ENCODE data around the gene IL3.

IL3 gene

GRCh38 chr5:132087661-132088060 is 27.2 kb downstream of the IL3 start:
- Histone ChIP-seq H3K4me3 (ENCODE audit: low read length) (no peak overlapping the region), H3K27me3 (ENCODE audit: insufficient read depth, low read length) (no peaks in the 10 kb centered on the region), H3K4me1 (ENCODE audit: insufficient read depth, low read length) (no peaks in the 10 kb centered on the region), H3K9me3 (ENCODE audit: low read length) (no peaks in the 10 kb centered on the region), H2AFZ (ENCODE audit: low read depth, low read length) (no peak overlapping the region), H3K36me3 (ENCODE audit: insufficient read depth, low read length) (no peaks in the 10 kb centered on the region)

GRCh38 chr5:132089363-132089762 is 28.9 kb downstream of the IL3 start:
- H3K9me3 ChIP-seq (ENCODE audit: low read length) = no peaks in the 10 kb centered on the region
- no peak overlapping the region for H3K4me3 ChIP-seq (ENCODE audit: low read length)
- H2AFZ ChIP-seq (ENCODE audit: low read depth, low read length) = no peak overlapping the region
- H3K27me3 ChIP-seq (ENCODE audit: insufficient read depth, low read length) = no peaks in the 10 kb centered on the region
- no peaks in the 10 kb centered on the region for H3K4me1 ChIP-seq (ENCODE audit: insufficient read depth, low read length)
- H3K36me3 ChIP-seq (ENCODE audit: insufficient read depth, low read length) = no peaks in the 10 kb centered on the region

- no peaks in the 10 kb centered on the region for H3K27me3 ChIP-seq (ENCODE audit: insufficient read depth, low read length)
- no peaks in the 10 kb centered on the region for H3K4me1 ChIP-seq (ENCODE audit: insufficient read depth, low read length)
- H3K9me3 ChIP-seq (ENCODE audit: low read length) = no peaks in the 10 kb centered on the region
- no peak overlapping the region for H3K4me3 ChIP-seq (ENCODE audit: low read length)
- H3K36me3 ChIP-seq (ENCODE audit: insufficient read depth, low read length) = no peaks in the 10 kb centered on the region
- H2AFZ ChIP-seq (ENCODE audit: low read depth, low read length) = no peak overlapping the region
Observed at GRCh38 chr5:132090107-132090506, 29.7 kb downstream of the IL3 start.

GRCh38 chr5:132093271-132093670 is 32.8 kb downstream of the IL3 start:
- Histone ChIP-seq H3K4me3 (ENCODE audit: low read length) (no peak overlapping the region), H3K36me3 (ENCODE audit: insufficient read depth, low read length) (no peaks in the 10 kb centered on the region), H2AFZ (ENCODE audit: low read depth, low read length) (no peak overlapping the region), H3K27me3 (ENCODE audit: insufficient read depth, low read length) (no peaks in the 10 kb centered on the region), H3K9me3 (ENCODE audit: low read length) (no peaks in the 10 kb centered on the region), H3K4me1 (ENCODE audit: insufficient read depth, low read length) (no peaks in the 10 kb centered on the region)

GRCh38 chr5:132094393-132095076 is 34.1 kb downstream of the IL3 start:
- no peaks in the 10 kb centered on the region for H3K9me3 ChIP-seq (ENCODE audit: low read length)
- no peak overlapping the region for H3K4me3 ChIP-seq (ENCODE audit: low read length)
- no peaks in the 10 kb centered on the region for H3K36me3 ChIP-seq (ENCODE audit: insufficient read depth, low read length)
- no peaks in the 10 kb centered on the region for H3K27me3 ChIP-seq (ENCODE audit: insufficient read depth, low read length)
- H3K4me1 ChIP-seq (ENCODE audit: insufficient read depth, low read length) = no peaks in the 10 kb centered on the region
- no peak overlapping the region for H2AFZ ChIP-seq (ENCODE audit: low read depth, low read length)

GRCh38 chr5:132095077-132095410 is 34.6 kb downstream of the IL3 start:
- H3K4me3 ChIP-seq (ENCODE audit: low read length) = no peak overlapping the region
- no peak overlapping the region for H2AFZ ChIP-seq (ENCODE audit: low read depth, low read length)
- H3K27me3 ChIP-seq (ENCODE audit: insufficient read depth, low read length) = peaks cover 2% of the 10 kb centered on the region
- no peaks in the 10 kb centered on the region for H3K4me1 ChIP-seq (ENCODE audit: insufficient read depth, low read length)
- no peaks in the 10 kb centered on the region for H3K36me3 ChIP-seq (ENCODE audit: insufficient read depth, low read length)
- H3K9me3 ChIP-seq (ENCODE audit: low read length) = no peaks in the 10 kb centered on the region

GRCh38 chr5:132095424-132095972 is 35.0 kb downstream of the IL3 start:
- no peaks in the 10 kb centered on the region for H3K4me1 ChIP-seq (ENCODE audit: insufficient read depth, low read length)
- peaks cover 3% of the 10 kb centered on the region for H3K27me3 ChIP-seq (ENCODE audit: insufficient read depth, low read length)
- no peak overlapping the region for H2AFZ ChIP-seq (ENCODE audit: low read depth, low read length)
- no peak overlapping the region for H3K4me3 ChIP-seq (ENCODE audit: low read length)
- no peaks in the 10 kb centered on the region for H3K9me3 ChIP-seq (ENCODE audit: low read length)
- no peaks in the 10 kb centered on the region for H3K36me3 ChIP-seq (ENCODE audit: insufficient read depth, low read length)

- Histone ChIP-seq H3K27me3 (ENCODE audit: insufficient read depth, low read length) (peaks cover 3% of the 10 kb centered on the region), H3K4me1 (ENCODE audit: insufficient read depth, low read length) (no peaks in the 10 kb centered on the region), H3K4me3 (ENCODE audit: low read length) (no peak overlapping the region), H3K9me3 (ENCODE audit: low read length) (no peaks in the 10 kb centered on the region), H3K36me3 (ENCODE audit: insufficient read depth, low read length) (no peaks in the 10 kb centered on the region), H2AFZ (ENCODE audit: low read depth, low read length) (no peak overlapping the region)
Observed at GRCh38 chr5:132096904-132097303, 36.4 kb downstream of the IL3 start.

- Histone ChIP-seq H3K4me1 (ENCODE audit: insufficient read depth, low read length) (no peaks in the 10 kb centered on the region), H2AFZ (ENCODE audit: low read depth, low read length) (no peak overlapping the region), H3K4me3 (ENCODE audit: low read length) (no peak overlapping the region), H3K27me3 (ENCODE audit: insufficient read depth, low read length) (peaks cover 3% of the 10 kb centered on the region), H3K9me3 (ENCODE audit: low read length) (no peaks in the 10 kb centered on the region), H3K36me3 (ENCODE audit: insufficient read depth, low read length) (no peaks in the 10 kb centered on the region)
Observed at GRCh38 chr5:132098151-132098594, 37.7 kb downstream of the IL3 start.

GRCh38 chr5:132098621-132099020 is 38.2 kb downstream of the IL3 start:
- Histone ChIP-seq H2AFZ (ENCODE audit: low read depth, low read length) (no peak overlapping the region), H3K9me3 (ENCODE audit: low read length) (no peaks in the 10 kb centered on the region), H3K27me3 (ENCODE audit: insufficient read depth, low read length) (peaks cover 3% of the 10 kb centered on the region), H3K36me3 (ENCODE audit: insufficient read depth, low read length) (no peaks in the 10 kb centered on the region), H3K4me1 (ENCODE audit: insufficient read depth, low read length) (no peaks in the 10 kb centered on the region), H3K4me3 (ENCODE audit: low read length) (no peak overlapping the region)

GRCh38 chr5:132099076-132099748 is 38.8 kb downstream of the IL3 start:
- Histone ChIP-seq H2AFZ (ENCODE audit: low read depth, low read length) (no peak overlapping the region), H3K4me1 (ENCODE audit: insufficient read depth, low read length) (no peaks in the 10 kb centered on the region), H3K36me3 (ENCODE audit: insufficient read depth, low read length) (no peaks in the 10 kb centered on the region), H3K9me3 (ENCODE audit: low read length) (no peaks in the 10 kb centered on the region), H3K27me3 (ENCODE audit: insufficient read depth, low read length) (peaks cover 3% of the 10 kb centered on the region), H3K4me3 (ENCODE audit: low read length) (no peak overlapping the region)

- Histone ChIP-seq H3K27me3 (ENCODE audit: insufficient read depth, low read length) (peaks cover 3% of the 10 kb centered on the region), H2AFZ (ENCODE audit: low read depth, low read length) (no peak overlapping the region), H3K4me1 (ENCODE audit: insufficient read depth, low read length) (no peaks in the 10 kb centered on the region), H3K36me3 (ENCODE audit: insufficient read depth, low read length) (no peaks in the 10 kb centered on the region), H3K9me3 (ENCODE audit: low read length) (no peaks in the 10 kb centered on the region), H3K4me3 (ENCODE audit: low read length) (no peak overlapping the region)
Observed at GRCh38 chr5:132099905-132100304, 39.5 kb downstream of the IL3 start.

- Histone ChIP-seq H3K27me3 (ENCODE audit: insufficient read depth, low read length) (peaks cover 3% of the 10 kb centered on the region), H3K4me3 (ENCODE audit: low read length) (no peak overlapping the region), H3K4me1 (ENCODE audit: insufficient read depth, low read length) (no peaks in the 10 kb centered on the region), H3K9me3 (ENCODE audit: low read length) (no peaks in the 10 kb centered on the region), H2AFZ (ENCODE audit: low read depth, low read length) (no peak overlapping the region), H3K36me3 (ENCODE audit: insufficient read depth, low read length) (no peaks in the 10 kb centered on the region)
Observed at GRCh38 chr5:132100672-132101261, 40.3 kb downstream of the IL3 start.
